ENCODE results near the gene RAD50.
"Not testable (repeated sequence)": the region's sequence is repeated elsewhere in the genome, so short reads cannot be mapped to it uniquely, and the experiment has no call there.

The RAD50 gene

DNA sequence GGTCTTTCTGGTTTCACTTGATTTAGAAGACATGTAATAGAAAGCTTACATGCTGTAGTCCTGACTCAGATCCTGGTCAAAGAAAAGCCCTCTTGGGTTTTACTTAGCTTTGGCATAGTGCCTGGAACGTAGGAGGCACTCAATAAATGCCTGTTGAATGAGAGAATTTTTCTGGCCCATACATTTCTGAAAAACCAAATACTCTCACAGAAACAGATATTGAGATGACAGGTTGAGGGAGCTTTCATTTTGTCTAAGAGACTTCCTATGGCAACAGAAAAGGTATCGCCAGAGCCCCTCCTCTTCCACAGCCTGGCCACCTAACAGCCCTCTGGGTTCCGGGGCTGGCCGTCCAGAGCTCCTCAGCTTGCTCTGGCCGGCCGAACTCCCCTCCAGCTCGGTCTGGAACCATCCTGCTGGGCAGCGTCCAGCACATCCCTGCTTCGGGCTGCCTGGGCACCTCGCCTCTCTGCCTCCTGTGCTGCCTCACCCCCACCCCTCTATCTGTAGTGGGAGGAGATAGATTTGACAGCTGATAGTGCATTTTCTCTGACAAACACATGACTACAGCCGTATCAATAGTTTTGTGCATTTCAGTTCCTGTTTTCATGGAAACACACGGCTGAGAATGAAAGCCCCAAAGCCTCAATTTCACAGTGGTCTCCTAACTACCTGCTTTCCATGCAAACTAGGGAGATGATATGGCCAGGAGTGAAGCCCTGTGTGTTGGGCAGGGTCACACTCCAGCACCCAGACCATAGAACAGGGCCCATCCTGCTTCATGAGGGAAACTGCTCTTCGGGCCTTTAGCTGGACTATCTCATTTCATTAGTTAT lies 118.1 kb downstream of the RAD50 start:
- no peak for DNase-seq (ENCODE audit: low read depth in 4 of 4, low spot score in 1 of 4)

DNA sequence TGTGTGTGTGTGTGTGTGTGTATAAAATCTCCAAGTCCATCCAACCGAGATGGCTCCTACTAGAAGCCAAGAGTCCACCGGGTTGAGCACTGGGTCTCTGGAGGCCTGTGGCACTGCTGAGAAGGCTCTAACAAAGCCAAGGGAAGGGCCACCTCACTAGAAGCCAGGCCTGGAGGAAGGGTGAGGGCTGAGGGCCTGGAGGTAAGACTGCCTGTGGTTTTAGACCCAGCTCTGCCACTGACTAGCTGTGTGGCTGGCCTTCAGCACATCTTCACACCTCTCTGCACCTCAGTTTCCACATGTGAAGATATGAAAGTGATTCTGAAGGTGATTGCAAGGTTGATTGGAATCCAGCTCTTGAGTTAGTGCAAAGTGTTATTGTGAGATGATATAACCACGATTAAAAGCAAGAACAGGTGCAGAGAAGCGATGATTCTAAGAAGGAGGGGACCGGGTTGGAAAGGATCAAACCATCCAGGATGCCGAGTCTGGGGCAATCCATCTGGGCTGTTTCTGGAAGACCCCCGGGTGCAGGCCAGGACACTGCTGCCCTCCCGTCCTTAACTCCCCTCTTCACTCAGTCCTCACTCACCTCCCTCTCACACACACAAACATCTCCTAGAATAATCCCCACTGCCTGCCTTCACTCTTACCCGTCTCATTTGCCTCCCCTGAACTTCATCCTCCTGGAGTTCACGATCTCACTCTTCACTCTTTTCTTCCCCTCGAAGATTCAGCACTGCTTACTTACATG lies 119.3 kb downstream of the RAD50 start:
- no peak for DNase-seq (ENCODE audit: low read depth in 4 of 4, low spot score in 1 of 4)

DNA sequence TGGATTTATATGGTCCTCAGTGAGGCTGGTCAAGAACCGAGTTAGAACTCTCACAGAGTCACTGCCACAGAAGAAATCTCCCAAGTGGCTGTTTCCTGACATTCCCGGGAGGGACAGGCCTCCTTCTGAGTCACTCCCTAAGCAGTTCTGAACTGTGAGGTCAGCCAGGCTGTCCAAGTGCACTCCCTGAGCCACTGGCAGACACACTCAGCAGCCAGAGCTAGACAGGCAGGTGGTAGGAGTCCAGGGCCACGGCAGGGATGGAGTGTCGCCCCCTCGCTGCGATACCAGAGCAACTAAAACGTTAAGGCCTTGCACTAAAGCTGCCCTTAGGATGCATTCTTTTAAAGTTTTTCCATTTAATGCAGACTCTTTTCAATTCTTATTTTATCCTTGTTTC lies 120.4 kb downstream of the RAD50 start:
- DNase-seq (ENCODE audit: low read depth in 4 of 4, low spot score in 1 of 4), result no peak

DNA sequence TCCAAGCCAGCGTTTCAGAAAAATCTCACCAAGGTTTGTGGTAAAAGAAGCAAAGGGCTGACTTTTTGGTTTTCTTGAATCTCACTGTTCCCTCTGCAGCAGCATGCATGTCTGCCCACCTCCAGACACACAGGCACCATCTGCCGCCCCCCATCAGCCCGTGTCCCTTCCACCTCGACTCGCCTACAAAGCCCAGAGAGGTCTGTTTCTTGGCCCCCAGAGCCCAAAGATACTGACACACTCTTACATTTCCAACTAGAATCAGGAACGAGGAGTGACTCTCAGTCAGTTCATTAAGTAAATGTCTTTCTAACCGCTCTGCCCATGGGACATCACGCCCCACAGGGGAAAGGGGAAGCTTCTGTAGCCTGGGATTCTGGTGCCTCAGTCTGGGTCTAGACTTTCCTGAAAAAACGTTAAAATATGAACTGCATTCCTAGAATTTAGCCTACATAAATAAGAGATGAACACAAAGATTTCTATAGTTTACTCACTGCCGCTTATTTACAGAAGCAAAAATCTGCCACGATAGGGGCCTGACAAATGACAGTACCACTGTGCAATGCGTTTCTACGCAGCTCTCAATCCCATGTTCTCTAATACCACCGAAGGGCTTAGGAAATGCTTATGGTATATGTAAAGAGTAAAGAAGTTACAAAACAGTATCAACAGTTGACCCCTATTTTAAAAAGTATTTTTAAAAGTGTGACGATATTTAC lies 121.1 kb downstream of the RAD50 start:
- DNase-seq (ENCODE audit: low read depth in 4 of 4, low spot score in 1 of 4), result no peak

DNA sequence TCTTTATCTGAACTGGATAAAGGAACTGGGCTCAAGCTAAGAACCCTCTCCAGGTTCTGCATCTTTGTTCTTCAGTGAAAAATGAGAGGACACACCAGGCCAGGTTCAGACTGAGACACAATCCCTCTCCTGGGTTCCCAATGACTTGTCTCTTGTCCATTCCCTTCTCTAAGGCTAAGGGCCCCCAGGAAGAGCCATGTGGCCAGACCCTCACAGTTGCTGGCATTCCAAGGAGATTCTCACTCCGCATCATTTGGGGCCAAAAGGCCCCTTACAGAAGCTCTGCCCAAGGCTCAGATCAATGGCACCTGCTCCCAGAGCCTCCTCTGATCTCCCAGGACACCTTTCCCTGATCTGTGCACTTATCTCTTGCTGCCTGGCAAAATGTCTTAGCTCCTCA lies 122.0 kb downstream of the RAD50 start:
- DNase-seq (ENCODE audit: low read depth in 4 of 4, low spot score in 1 of 4), result no peak

DNA sequence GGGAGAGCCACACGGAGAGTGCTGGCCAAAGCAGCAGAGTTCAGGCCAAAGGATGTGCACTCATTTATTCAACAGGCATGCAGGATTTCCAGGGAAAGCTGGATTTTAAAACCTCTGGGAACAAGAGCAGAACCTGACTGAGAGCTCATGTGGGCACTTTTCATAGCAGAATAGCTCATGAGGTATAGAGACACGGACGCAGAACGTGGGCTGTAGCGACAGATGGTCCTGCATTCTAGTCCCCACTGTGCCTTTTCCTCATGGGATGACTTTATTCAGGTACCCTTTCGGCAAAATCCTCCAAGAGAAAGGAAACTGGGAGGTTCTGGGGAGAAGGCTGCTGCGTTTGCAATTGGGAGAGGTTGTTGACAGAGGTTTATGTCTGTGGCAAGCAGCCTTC lies 122.4 kb downstream of the RAD50 start:
- no peak for DNase-seq (ENCODE audit: low read depth in 4 of 4, low spot score in 1 of 4)

DNA sequence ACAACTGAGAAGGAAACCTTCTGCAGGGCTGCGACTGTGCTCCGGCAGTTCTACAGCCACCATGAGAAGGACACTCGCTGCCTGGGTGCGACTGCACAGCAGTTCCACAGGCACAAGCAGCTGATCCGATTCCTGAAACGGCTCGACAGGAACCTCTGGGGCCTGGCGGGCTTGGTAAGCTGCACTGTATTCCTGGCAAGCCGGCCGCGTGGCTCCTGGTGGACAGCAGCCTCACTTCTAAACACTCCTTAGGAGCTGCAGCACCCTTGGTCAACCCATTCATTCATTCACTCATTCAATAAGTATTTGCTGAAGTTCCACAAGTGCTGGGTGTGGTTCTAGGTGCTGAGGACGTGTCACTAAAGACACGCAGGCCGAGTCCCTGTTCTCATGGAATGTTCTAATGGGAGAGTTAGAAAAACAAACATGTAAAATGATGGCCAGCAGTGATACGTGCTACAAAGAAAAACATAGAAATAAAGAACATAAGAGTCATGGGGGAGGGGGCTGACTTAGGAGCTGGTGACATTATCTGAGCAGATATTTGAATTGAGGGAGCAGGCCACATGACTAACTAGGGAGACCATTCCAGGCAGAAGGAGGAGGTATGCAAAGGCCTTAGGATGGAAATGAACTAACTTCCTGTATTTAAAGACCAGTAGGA lies 123.1 kb downstream of the RAD50 start:
- no peak for DNase-seq (ENCODE audit: low read depth in 4 of 4, low spot score in 1 of 4)

DNA sequence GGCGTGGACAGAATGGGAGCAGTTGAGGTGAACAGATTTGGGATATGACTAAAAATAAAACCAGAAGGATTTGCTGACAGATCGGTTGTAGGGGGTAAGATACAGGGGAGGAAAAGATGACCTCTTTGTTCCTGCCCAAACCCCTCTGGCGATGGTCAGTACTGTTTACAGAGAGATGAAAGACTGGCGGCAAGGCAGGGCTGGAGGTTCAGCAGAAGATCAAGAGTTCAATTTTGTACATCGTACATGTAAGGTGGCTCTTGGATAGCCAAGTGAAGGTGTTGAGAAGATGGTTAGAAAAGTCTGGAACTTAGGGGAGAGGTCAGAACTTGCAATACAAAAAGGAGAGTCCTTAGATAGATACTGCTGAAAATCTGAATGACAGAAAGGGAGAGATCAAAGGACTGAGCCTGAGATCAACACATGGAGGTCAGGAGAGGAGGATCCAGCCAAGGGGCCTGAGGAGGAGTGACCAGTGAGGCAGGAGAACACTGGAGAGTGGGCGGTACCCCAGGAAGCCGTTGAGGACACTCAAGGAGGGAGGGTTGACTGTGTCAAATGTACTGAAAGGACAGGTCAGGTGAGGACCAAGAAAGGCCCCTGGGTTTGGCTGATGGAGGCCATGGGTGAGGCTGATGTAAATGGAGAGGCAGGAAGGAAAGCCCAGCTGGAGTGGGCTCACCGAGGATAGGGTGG lies 124.2 kb downstream of the RAD50 start:
- DNase-seq (ENCODE audit: low read depth in 4 of 4, low spot score in 1 of 4), result no peak

DNA sequence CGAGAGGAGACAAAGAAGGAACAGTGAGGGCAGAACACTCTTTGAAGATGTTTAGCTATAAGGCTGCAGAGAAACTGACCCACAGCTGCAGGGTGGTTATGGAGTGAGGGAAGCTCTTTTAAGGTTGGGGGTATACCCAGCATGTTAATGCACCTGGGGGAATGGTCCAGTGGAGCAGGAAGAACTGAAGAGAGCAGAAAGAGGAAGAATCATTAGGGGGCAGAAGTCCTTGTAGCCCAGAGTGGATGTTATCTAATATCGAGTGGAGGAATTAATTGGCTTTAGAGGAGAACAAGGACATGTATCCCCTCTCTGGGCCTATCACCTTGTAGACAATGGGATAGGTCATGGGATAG lies 124.7 kb downstream of the RAD50 start:
- DNase-seq (ENCODE audit: low read depth in 4 of 4, low spot score in 1 of 4), result no peak

DNA sequence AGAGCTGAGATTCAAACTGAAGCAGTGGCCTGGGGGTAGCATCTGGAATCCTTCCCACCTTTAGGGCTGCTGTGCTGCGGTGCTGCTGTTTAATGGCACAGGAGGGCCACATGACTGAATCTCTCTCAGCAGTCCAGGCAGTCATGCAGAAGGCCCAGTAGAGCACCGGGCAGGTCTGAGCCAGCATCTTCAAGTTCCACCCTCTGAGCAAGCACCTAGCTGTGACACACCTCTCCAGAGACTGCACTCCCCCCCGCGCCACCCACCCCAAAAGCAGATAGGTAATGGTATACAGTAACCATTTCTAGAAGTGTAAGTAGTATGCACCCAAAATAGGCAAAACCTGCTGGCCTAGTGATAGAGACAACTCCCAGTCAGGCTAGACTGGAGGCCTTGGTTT lies 125.2 kb downstream of the RAD50 start:
- DNase-seq (ENCODE audit: low read depth in 4 of 4, low spot score in 1 of 4), result no peak

DNA sequence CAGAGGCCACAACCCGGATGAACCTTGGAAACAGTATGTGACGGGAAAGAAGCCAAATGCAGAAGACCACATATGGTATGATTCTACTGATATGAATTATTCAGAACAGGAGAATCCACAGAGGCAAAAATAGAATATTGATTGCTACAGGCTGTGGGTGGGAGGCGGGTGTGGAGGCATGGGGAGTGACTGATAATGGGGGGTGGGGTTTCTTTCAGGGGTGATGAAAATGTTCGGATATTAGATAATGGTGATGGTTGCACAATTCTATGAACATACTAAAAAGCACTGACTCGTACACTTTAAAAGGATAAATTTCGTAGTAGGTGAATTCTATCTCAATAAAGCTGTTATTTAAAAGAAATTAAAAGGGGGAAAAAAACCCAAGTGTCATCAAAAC lies 127.7 kb downstream of the RAD50 start:
- no peak for DNase-seq (ENCODE audit: low read depth in 4 of 4, low spot score in 1 of 4)

DNA sequence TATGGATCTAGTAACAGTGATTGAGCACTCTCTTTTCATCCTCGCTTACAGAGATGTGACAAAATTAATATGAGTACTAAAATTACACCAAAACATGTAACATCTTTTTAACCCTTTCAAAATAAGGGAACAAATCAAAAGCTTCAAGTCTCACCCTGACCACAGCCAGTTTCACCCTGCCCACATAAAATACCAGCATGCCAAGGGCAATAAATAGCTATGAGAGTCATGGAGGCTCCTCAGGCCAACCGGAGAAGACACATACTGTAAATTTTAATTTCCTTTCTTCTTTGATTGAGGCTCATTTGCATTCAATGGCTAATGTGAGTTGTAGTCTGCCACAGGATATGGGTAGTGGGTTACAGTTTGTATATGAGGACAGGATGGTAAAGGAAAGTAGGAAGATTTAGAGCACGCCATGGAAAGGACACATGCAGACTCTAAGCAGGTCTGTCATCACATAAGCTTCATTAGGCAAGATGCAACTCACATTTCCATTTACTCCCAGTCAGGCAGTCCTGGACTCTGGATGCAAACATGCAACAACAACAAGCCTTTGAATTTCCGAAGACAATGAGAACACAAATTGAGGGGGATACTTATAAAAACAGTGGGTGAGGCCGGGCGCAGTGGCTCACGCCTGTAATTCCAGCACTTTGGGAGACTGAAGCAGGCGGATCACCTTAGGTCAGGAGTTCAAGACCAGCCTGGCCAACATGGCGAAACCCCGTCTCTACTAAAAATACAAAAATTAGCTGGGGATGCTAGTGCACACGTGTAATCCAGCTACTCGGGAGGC lies 128.3 kb downstream of the RAD50 start:
- no peak for DNase-seq (ENCODE audit: low read depth in 4 of 4, low spot score in 1 of 4)

DNA sequence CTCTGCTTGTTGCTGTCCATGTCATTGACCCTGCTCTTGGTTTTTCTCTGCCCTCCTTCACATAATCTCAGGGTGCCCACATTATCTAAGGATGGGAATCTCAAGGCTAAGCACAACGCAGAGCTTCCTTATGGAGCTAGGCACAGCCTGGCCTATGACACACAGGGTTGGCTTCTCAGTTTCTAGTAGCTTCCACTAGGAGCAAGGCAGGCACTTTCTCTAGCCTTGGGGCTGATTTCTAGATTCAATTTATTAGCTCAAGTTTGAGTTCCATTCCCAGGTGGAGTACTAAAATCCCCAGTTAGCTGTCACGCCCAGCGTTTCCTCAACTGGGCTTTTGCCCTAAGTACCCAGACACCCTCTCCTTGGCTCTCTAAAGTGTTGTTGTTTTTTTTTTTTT lies 129.4 kb downstream of the RAD50 start:
- no peak for DNase-seq (ENCODE audit: low read depth in 4 of 4, low spot score in 1 of 4)

DNA sequence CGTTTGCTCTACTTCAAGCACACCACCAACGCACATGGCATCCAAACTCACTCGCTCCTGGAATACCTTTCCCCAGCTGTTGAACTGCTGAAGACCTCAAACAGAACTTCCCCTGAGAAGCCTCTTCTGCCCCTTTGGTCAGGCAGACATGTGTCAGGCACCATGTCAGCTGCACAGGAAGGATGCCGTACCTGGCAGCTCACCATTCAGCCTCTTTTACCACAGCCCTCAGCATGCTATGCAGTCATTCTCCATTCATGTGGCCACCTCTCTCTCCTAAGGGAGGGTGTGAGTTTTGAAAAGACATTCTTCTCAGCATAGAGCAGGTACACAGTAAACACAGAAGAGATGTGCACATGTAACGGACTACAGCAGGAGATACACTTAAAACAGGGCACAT lies 131.2 kb downstream of the RAD50 start:
- DNase-seq (ENCODE audit: low read depth in 4 of 4, low spot score in 1 of 4), result no peak

DNA sequence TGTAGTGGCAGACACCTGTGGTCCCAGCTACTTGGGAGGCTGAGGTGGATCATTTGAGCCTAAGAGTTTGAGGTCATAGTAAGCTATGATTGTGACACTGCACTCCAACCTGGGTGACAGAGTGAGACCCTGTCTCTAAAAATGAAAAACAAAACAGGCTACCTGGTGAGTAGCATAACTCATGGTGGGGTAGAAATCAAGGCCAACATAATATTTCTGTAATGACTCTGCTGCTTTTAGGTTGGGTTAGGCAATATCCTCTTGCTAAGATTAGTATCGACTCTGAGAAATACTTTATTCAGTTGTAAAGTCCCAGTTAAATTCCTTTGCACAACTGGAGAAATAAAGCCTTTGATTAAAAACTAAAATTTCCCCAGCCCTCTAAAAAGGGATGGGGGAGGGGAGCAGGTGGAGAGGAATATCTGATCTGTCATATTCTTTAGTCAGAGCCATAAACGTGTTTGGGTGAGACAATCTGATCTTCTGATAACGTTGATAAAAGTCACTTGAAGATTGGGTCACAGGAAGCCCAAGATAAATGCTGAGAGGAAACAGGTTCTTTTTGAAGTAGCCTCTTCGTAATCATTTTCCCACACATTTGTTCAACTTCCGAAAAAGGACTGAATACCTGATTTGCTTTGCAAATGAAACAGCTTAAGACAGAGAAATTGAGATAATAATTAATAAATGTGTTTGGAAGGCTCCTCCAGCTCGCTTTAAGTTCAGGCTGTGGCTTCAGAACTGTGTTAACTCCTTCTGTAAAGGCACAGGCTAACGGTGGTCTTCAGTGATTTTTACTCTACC lies 132.0 kb downstream of the RAD50 start:
- DNase-seq (ENCODE audit: low read depth in 4 of 4, low spot score in 1 of 4), result peak in 1 of 4 experiments; percentile 17

DNA sequence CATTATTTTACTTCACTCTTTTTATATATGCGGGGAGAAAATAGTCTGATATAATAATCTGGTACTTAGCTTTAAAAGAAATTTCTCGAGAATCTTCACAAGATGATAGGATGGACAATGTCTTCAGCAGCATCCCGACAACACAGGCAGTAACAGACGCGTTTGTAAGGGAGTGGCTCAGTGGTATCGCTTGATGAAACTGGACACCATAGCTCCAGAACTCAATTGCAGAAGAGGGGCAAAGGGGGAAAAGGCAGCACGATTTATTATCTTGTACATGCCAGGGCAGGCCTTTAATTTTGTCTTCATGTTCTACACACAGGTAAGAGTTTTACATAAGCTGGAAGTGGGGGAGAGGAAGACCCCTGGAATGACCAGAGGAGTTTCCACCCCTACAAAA lies 132.7 kb downstream of the RAD50 start:
- no peak for DNase-seq (ENCODE audit: low read depth in 4 of 4, low spot score in 1 of 4)

DNA sequence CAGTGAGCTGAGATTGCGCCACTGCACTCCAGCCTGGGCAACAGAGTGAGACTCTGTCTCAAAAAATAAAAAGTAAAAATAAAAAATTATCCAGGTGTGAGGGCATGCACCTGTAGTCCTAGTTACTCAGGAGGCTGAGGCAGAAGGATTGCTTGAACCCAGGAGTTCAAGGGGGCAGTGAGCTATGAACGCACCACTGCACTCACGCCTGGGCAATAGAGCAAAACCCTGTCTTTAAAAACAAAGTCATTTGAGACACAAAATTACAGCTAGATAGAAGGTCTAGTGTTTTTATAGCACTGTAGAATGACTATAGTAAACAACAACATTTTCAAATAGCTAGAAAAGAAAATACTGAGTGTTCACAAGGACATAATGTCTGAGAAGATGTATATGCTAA lies 133.4 kb downstream of the RAD50 start:
- DNase-seq (ENCODE audit: low read depth in 4 of 4, low spot score in 1 of 4), result no peak

DNA sequence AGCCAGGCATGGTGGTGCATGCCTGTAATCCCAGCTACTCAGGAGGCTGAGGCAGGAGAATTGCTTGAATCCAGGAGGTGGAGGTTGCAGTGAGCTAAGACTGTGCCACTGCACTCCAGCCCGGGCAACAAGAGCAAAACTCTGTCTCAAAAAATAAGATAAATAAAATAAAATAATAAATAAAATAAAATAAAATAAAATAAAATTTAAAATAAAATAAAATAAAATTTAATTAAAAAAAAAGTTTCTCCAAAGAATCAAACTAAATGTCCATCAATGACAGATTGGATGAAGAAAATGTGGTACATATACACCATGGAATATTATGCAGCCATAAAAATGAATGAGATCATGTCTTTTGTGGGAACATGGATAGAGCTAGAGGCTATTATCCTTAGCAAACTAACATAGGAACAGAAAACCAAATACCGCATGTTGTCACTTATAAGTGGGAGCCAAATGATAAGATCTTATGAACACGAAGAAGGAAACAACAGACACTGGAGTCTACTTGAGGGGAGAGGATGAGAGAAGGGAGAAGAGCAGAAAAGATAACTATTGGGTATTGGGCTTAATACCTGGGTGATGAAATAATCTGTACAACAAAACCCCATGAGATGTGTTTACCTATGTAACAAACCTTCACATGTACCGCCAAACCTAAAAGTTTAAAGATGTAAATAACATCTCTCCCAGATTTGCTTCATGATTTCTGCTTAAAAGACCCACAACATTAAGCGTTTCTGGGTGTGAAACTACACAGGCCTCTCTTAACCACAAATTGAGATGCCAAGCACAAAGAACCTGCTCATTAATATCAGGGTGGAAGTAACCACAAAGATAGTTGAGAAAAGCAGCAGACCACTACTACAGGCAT lies 135.2 kb downstream of the RAD50 start:
- DNase-seq (ENCODE audit: low read depth in 4 of 4, low spot score in 1 of 4), result not testable (repeated sequence)
